ENCODE measurements around the gene CEP135.
"Not testable (repeated sequence)": the region's sequence is repeated elsewhere in the genome, so short reads cannot be mapped to it uniquely, and the experiment has no call there.

The CEP135 gene

GRCh38 chr4:56072730-56073129 lies 124.0 kb downstream of the CEP135 start:
- not testable (repeated sequence) for DNase-seq (ENCODE audit: low read depth in 4 of 4, low spot score in 1 of 4)

GRCh38 chr4:56077676-56078075 lies 128.9 kb downstream of the CEP135 start:
- DNase-seq (ENCODE audit: low read depth in 4 of 4, low spot score in 1 of 4): no peak

- DNase-seq (ENCODE audit: low read depth in 4 of 4, low spot score in 1 of 4): no peak
These were observed 130.1 kb downstream of the CEP135 start for GRCh38 chr4:56078866-56079265.

DNA sequence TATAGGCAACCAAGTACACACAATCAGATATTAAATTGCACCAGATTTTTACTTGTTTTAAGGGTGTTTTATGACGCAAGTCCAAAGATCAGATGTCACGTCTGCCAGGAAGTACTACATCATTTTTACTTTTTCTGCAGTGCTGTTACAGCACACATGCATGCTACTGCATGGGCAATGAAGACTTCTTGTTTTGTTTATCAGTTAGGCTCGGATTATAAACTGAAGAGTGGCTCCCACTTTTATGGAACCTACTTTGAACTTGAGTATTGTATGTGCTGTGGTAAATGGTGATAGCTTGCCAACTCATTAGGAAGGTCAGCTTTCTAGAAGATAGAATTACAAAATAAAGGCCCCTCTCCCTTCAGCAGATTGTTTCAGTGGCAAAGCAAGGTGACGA lies 131.6 kb downstream of the CEP135 start:
- no peak for DNase-seq (ENCODE audit: low read depth in 4 of 4, low spot score in 1 of 4)

- DNase-seq (ENCODE audit: low read depth in 4 of 4, low spot score in 1 of 4): no peak
These were observed 134.1 kb downstream of the CEP135 start for GRCh38 chr4:56082829-56083228.

All from stimulated activated CD4-positive, alpha-beta T cell treated with anti-CD3 and anti-CD28 coated beads, Interleukin-1b, Interleukin-23, amount 100 ng/mL, for 24 hours (primary cell).